ENCODE results near the gene CFAP61. TPM values are rescaled to one million over a fixed set of nuclear protein-coding genes. Genes with fewer than 3 reads are reported as not detected.

The CFAP61 gene
- total RNA-seq, 6 donors from 2014 or later: 0.37 to 14.3 (median 6.1) TPM

- H3K4me3 ChIP-seq: no peak overlapping the region
- ATAC-seq (ENCODE audit: low FRiP score in 2 of 2) (no peak), DNase-seq (no peak)
- H3K36me3 ChIP-seq: peaks cover 0 to 24% (median 6%) of the 10 kb centered on the region in 4 donors
- H3K4me1 ChIP-seq: peaks cover 18 to 44% (median 22%) of the 10 kb centered on the region in 4 donors
- TF ChIP-seq EP300 (IDR thresholded peaks at IDR 0.05) (no peak), CTCF (IDR thresholded peaks at IDR 0.05) (no peak), POLR2A (IDR thresholded peaks at IDR 0.05) (no peak), POLR2AphosphoS5 (IDR thresholded peaks at IDR 0.05) (no peak)
- H3K9me3 ChIP-seq: no peaks in the 10 kb centered on the region
- H3K27ac ChIP-seq: peak overlapping the region in 1 of 4 donors; percentile 2
- H3K27me3 ChIP-seq: no peaks in the 10 kb centered on the region
These were observed 29.8 kb upstream of the CFAP61 start for GRCh38 chr20:20022498-20022897.

- Histone ChIP-seq H3K4me1 (peaks cover 13 to 35% (median 15%) of the 10 kb centered on the region in 4 donors), H3K9me3 (no peaks in the 10 kb centered on the region), H3K27ac (no peak overlapping the region), H3K36me3 (peaks cover 0 to 33% (median 10%) of the 10 kb centered on the region in 4 donors), H3K4me3 (no peak overlapping the region), H3K27me3 (no peaks in the 10 kb centered on the region)
- WGBS, 2 donors: 88 to 96% methylated on average over 3 of the region's 3 CpGs
- no peak for ATAC-seq (ENCODE audit: low FRiP score in 2 of 2)
- no peak for TF ChIP-seq POLR2A (IDR thresholded peaks at IDR 0.05)
- TF ChIP-seq POLR2AphosphoS5 (IDR thresholded peaks at IDR 0.05): no peak
- no peak for TF ChIP-seq EP300 (IDR thresholded peaks at IDR 0.05)
- TF ChIP-seq CTCF (IDR thresholded peaks at IDR 0.05): no peak
- DNase-seq: no peak
These were observed 28.9 kb upstream of the CFAP61 start for GRCh38 chr20:20023395-20023794.

GRCh38 chr20:20024942-20025341 is 27.4 kb upstream of the CFAP61 start:
- Histone ChIP-seq H3K9me3 (no peaks in the 10 kb centered on the region), H3K4me1 (peaks cover 3 to 19% (median 5%) of the 10 kb centered on the region in 4 donors), H3K27ac (no peak overlapping the region), H3K36me3 (peaks cover 4 to 43% (median 13%) of the 10 kb centered on the region in 4 donors), H3K27me3 (no peaks in the 10 kb centered on the region), H3K4me3 (no peak overlapping the region)
- TF ChIP-seq POLR2AphosphoS5 (IDR thresholded peaks at IDR 0.05) (no peak), EP300 (IDR thresholded peaks at IDR 0.05) (no peak), POLR2A (IDR thresholded peaks at IDR 0.05) (no peak), CTCF (IDR thresholded peaks at IDR 0.05) (no peak)
- ATAC-seq (ENCODE audit: low FRiP score in 2 of 2): no peak
- DNase-seq: no peak

DNA sequence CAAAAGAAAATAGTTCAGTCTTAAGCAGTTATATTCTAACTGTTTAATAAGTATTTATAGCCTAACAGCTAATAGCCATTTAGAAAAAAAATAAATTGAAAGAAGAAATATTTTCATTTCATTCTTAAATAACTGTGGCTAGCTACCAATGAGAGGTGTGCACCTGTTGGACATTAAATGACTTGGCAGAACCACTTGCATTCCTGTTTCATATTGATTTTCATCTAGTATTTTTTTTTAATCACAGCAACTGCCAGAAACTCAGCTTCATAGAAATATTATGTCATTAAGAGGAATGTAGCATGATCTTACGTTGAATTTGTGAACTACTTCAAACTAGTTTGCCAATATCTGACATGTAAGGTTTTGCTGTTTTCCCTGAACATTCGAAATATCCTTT is 25.0 kb upstream of the CFAP61 start:
- ATAC-seq (ENCODE audit: low FRiP score in 2 of 2): no peak
- WGBS, 2 donors: 83 to 88% methylated on average over 2 of the region's 2 CpGs

More for the DNA sequence above, 25.0 kb upstream of the CFAP61 start:
- Histone ChIP-seq H3K27ac (no peak overlapping the region), H3K27me3 (no peaks in the 10 kb centered on the region), H3K4me1 (peaks cover 0 to under 1% (median 0%) of the 10 kb centered on the region in 4 donors), H3K36me3 (peaks cover 6 to 65% (median 20%) of the 10 kb centered on the region in 4 donors), H3K9me3 (no peaks in the 10 kb centered on the region), H3K4me3 (no peak overlapping the region)
- no peak for DNase-seq
- no peak for TF ChIP-seq CTCF (IDR thresholded peaks at IDR 0.05)
- TF ChIP-seq EP300 (IDR thresholded peaks at IDR 0.05): no peak
- no peak for TF ChIP-seq POLR2A (IDR thresholded peaks at IDR 0.05)
- TF ChIP-seq POLR2AphosphoS5 (IDR thresholded peaks at IDR 0.05): no peak
